Neural progenitor cell (in vitro differentiated cells): Measurements from ENCODE around the gene USP33.

Experiments
- CTCF ChIP-seq: fragments of 200-600 bp; sonication (generic); IDR thresholded peaks from 2 replicates; pipeline ENCODE4 v1.5.1; 2017; ENCODE audit warnings: antibody characterized with exemption, mild to moderate bottlenecking
- EZH2phosphoT487 ChIP-seq: fragments of 200-600 bp; sonication (generic); IDR thresholded peaks from 2 replicates; pipeline ENCODE4 v1.6.1; 2017; ENCODE audit warnings: antibody characterized with exemption

- TF ChIP-seq CTCF, result no peak
- no peak for TF ChIP-seq EZH2phosphoT487
These were observed 94.6 kb downstream of the USP33 start for GRCh38 chr1:77664939-77665516.
